Measurements from ENCODE around the gene ASPG.

The ASPG gene

GRCh38 chr14:104164512-104164911, 79.0 kb downstream of the ASPG start:
- DNase-seq (ENCODE audit: low read depth): no peak
- TF ChIP-seq CTCF (IDR thresholded peaks at IDR 0.05; ENCODE audit: insufficient read depth, low read depth, low read length, missing control alignments): no peak
- H3K4me3 ChIP-seq (ENCODE audit: low read depth, low read length): no peak overlapping the region

Data from GM12865 (cell line).